Effector memory CD8-positive, alpha-beta T cell (primary cell): Measurements from ENCODE around the gene OR13G1.
"Not testable (repeated sequence)": the region's sequence is repeated elsewhere in the genome, so short reads cannot be mapped to it uniquely, and the experiment has no call there.

Source experiments
- ATAC-seq: fragments of 150-1000 bp; cut with Tn5 transposase; replicated peaks from 2 replicates; pipeline ENCODE4 v1.10.0; 2021; ENCODE audit warnings: mild to moderate bottlenecking, moderate library complexity
- DNase-seq, 3 experiments: peaks; one replicate each; pipeline ENCODE4 v3.0.0; 2021
- H3K27ac Mint-ChIP-seq, 2 donors: one replicate each; pipeline ENCODE4 v1.8.0; 2022; ENCODE audit warnings: mild to moderate bottlenecking in 2 of 2, mixed read lengths in 2 of 2, moderate library complexity in 2 of 2
- H3K27me3 Mint-ChIP-seq, 2 donors: one replicate each; pipeline ENCODE4 v1.8.0; 2022; ENCODE audit warnings: mixed read lengths in 2 of 2
- H3K36me3 Mint-ChIP-seq: one replicate; pipeline ENCODE4 v1.8.0; 2022; ENCODE audit warnings: mild to moderate bottlenecking, moderate library complexity, mixed read lengths; ENCODE audit not compliant: insufficient read depth
- H3K4me1 Mint-ChIP-seq, 2 donors: one replicate each; pipeline ENCODE4 v1.8.0; 2022; ENCODE audit warnings: low read depth in 2 of 2, mixed read lengths in 2 of 2
- H3K4me3 Mint-ChIP-seq, 2 donors: one replicate each; pipeline ENCODE4 v1.8.0; 2022; ENCODE audit warnings: mild to moderate bottlenecking in 2 of 2, mixed read lengths in 2 of 2, moderate library complexity in 2 of 2
- H3K9me3 Mint-ChIP-seq, 2 donors: one replicate each; pipeline ENCODE4 v1.8.0; 2022; ENCODE audit warnings: mixed read lengths in 2 of 2
- total RNA-seq, 9 experiments: gene quantifications; one replicate each; lab custom pipeline; 2026; lab: John Stamatoyannopoulos, UW

OR13G1 gene
- 0 reads per million in 9 experiments for total RNA-seq

- Mint-ChIP-seq H3K4me1 (no peaks in the 10 kb centered on the region), H3K27ac (no peak within 1 kb of the TSS), H3K9me3 (peaks cover 0 to 4% of the 10 kb centered on the region in 2 donors), H3K4me3 (no peak within 1 kb of the TSS), H3K36me3 (no peaks in the 10 kb centered on the region), H3K27me3 (no peaks in the 10 kb centered on the region)
- ATAC-seq = no peak
- no peak for DNase-seq
These were observed at the start of gene OR13G1 for GRCh38 chr1:247679639-247680038. Gene OR13G1, minus strand, starts transcription at chr1:247679739. Its CDS starts 6,698 bp downstream, at chr1:247673041.

GRCh38 chr1:247721222-247721621 is 41.7 kb upstream of the OR13G1 start:
- no peak overlapping the region for H3K4me3 Mint-ChIP-seq
- H3K9me3 Mint-ChIP-seq = peaks cover 0 to 7% of the 10 kb centered on the region in 2 donors
- no peak overlapping the region for H3K27ac Mint-ChIP-seq

GRCh38 chr1:247716546-247716945 is 37.0 kb upstream of the OR13G1 start, which contains the start of gene OR6F1:
Gene OR6F1, minus strand, starts transcription at chr1:247716646. Its CDS starts 3,891 bp downstream, at chr1:247712755.
- peaks cover 4 to 6% of the 10 kb centered on the region in 2 donors for H3K9me3 Mint-ChIP-seq
- H3K4me3 Mint-ChIP-seq = no peak within 1 kb of the TSS
- H3K27me3 Mint-ChIP-seq = no peaks in the 10 kb centered on the region
- ATAC-seq (no peak), DNase-seq (no peak)
- H3K4me1 Mint-ChIP-seq = no peaks in the 10 kb centered on the region
- H3K36me3 Mint-ChIP-seq = peaks cover 4% of the 10 kb centered on the region
- no peak within 1 kb of the TSS for H3K27ac Mint-ChIP-seq

More at GRCh38 chr1:247721222-247721621, 41.7 kb upstream of the OR13G1 start:
- Mint-ChIP-seq H3K4me1 (no peaks in the 10 kb centered on the region), H3K27me3 (no peaks in the 10 kb centered on the region), H3K36me3 (peaks cover 4% of the 10 kb centered on the region)
- DNase-seq (no peak), ATAC-seq (no peak)

- H3K27me3 Mint-ChIP-seq = no peaks in the 10 kb centered on the region
- ATAC-seq = no peak
- no peak overlapping the region for H3K4me3 Mint-ChIP-seq
- no peaks in the 10 kb centered on the region for H3K4me1 Mint-ChIP-seq
- peaks cover 4 to 6% of the 10 kb centered on the region in 2 donors for H3K9me3 Mint-ChIP-seq
- no peak for DNase-seq
- H3K27ac Mint-ChIP-seq = no peak overlapping the region
- H3K36me3 Mint-ChIP-seq = no peaks in the 10 kb centered on the region
These were observed 34.2 kb upstream of the OR13G1 start for GRCh38 chr1:247713753-247714152.

GRCh38 chr1:247710681-247711080 is 31.1 kb upstream of the OR13G1 start:
- H3K27me3 Mint-ChIP-seq, ATAC-seq, H3K27ac Mint-ChIP-seq, H3K9me3 Mint-ChIP-seq, DNase-seq, H3K4me1 Mint-ChIP-seq, H3K36me3 Mint-ChIP-seq, H3K4me3 Mint-ChIP-seq: not testable (repeated sequence)

GRCh38 chr1:247701338-247701737 is 21.8 kb upstream of the OR13G1 start:
- ATAC-seq (no peak), DNase-seq (no peak)
- H3K27me3 Mint-ChIP-seq = no peaks in the 10 kb centered on the region
- no peaks in the 10 kb centered on the region for H3K4me1 Mint-ChIP-seq
- no peaks in the 10 kb centered on the region for H3K36me3 Mint-ChIP-seq
- peaks cover 2 to 7% of the 10 kb centered on the region in 2 donors for H3K9me3 Mint-ChIP-seq
- H3K4me3 Mint-ChIP-seq = no peak overlapping the region
- H3K27ac Mint-ChIP-seq = no peak overlapping the region

- H3K36me3 Mint-ChIP-seq = no peaks in the 10 kb centered on the region
- no peak for ATAC-seq
- H3K4me3 Mint-ChIP-seq = no peak overlapping the region
- peaks cover 0 to 4% of the 10 kb centered on the region in 2 donors for H3K9me3 Mint-ChIP-seq
- no peak for DNase-seq
- H3K27me3 Mint-ChIP-seq = no peaks in the 10 kb centered on the region
- no peaks in the 10 kb centered on the region for H3K4me1 Mint-ChIP-seq
- H3K27ac Mint-ChIP-seq = no peak overlapping the region
These were observed 1.9 kb upstream of the OR13G1 start for GRCh38 chr1:247681288-247681897.

- H3K4me3 Mint-ChIP-seq = no peak overlapping the region
- no peak overlapping the region for H3K27ac Mint-ChIP-seq
- H3K36me3 Mint-ChIP-seq = no peaks in the 10 kb centered on the region
- H3K4me1 Mint-ChIP-seq = no peaks in the 10 kb centered on the region
- peaks cover 0 to 4% of the 10 kb centered on the region in 2 donors for H3K9me3 Mint-ChIP-seq
- DNase-seq (no peak), ATAC-seq (no peak)
- H3K27me3 Mint-ChIP-seq = no peaks in the 10 kb centered on the region
These were observed 632 bp upstream of the OR13G1 start for GRCh38 chr1:247680171-247680570.

GRCh38 chr1:247669225-247669624 is 10.3 kb downstream of the OR13G1 start:
- DNase-seq (no peak), ATAC-seq (no peak)
- H3K9me3 Mint-ChIP-seq = peaks cover 0 to 13% of the 10 kb centered on the region in 2 donors
- no peaks in the 10 kb centered on the region for H3K36me3 Mint-ChIP-seq
- H3K4me1 Mint-ChIP-seq = no peaks in the 10 kb centered on the region
- H3K4me3 Mint-ChIP-seq = no peak overlapping the region
- no peaks in the 10 kb centered on the region for H3K27me3 Mint-ChIP-seq
- H3K27ac Mint-ChIP-seq = no peak overlapping the region

GRCh38 chr1:247656221-247656875 is 23.2 kb downstream of the OR13G1 start:
- Mint-ChIP-seq H3K36me3 (no peaks in the 10 kb centered on the region), H3K27me3 (no peaks in the 10 kb centered on the region)

GRCh38 chr1:247653040-247653439 is 26.5 kb downstream of the OR13G1 start:
- no peaks in the 10 kb centered on the region for H3K27me3 Mint-ChIP-seq
- H3K4me3 Mint-ChIP-seq = no peak overlapping the region
- peaks cover 2 to 6% of the 10 kb centered on the region in 2 donors for H3K9me3 Mint-ChIP-seq
- no peaks in the 10 kb centered on the region for H3K4me1 Mint-ChIP-seq
- no peaks in the 10 kb centered on the region for H3K36me3 Mint-ChIP-seq
- no peak overlapping the region for H3K27ac Mint-ChIP-seq
- DNase-seq (no peak), ATAC-seq (no peak)

More at GRCh38 chr1:247656221-247656875, 23.2 kb downstream of the OR13G1 start:
- peaks cover 0 to 6% of the 10 kb centered on the region in 2 donors for H3K9me3 Mint-ChIP-seq
- H3K4me1 Mint-ChIP-seq = no peaks in the 10 kb centered on the region
- DNase-seq (no peak), ATAC-seq (no peak)
- H3K27ac Mint-ChIP-seq = no peak overlapping the region
- no peak overlapping the region for H3K4me3 Mint-ChIP-seq

GRCh38 chr1:247647864-247648263 is 31.7 kb downstream of the OR13G1 start:
- H3K4me3 Mint-ChIP-seq = no peak overlapping the region
- ATAC-seq = no peak
- H3K36me3 Mint-ChIP-seq = no peaks in the 10 kb centered on the region
- no peaks in the 10 kb centered on the region for H3K27me3 Mint-ChIP-seq
- no peak for DNase-seq
- H3K27ac Mint-ChIP-seq = no peak overlapping the region
- H3K4me1 Mint-ChIP-seq = no peaks in the 10 kb centered on the region
- H3K9me3 Mint-ChIP-seq = peaks cover 2 to 4% of the 10 kb centered on the region in 2 donors

GRCh38 chr1:247646867-247647266 is 32.7 kb downstream of the OR13G1 start:
- Mint-ChIP-seq H3K27me3 (no peaks in the 10 kb centered on the region), H3K36me3 (no peaks in the 10 kb centered on the region), H3K9me3 (peaks cover 0 to 2% of the 10 kb centered on the region in 2 donors), H3K4me1 (no peaks in the 10 kb centered on the region), H3K4me3 (no peak overlapping the region), H3K27ac (no peak overlapping the region)
- DNase-seq = no peak
- ATAC-seq = no peak

- DNase-seq (no peak), ATAC-seq (no peak)
- H3K36me3 Mint-ChIP-seq = no peaks in the 10 kb centered on the region
These were observed 36.8 kb downstream of the OR13G1 start for GRCh38 chr1:247642742-247643141.

More at GRCh38 chr1:247642742-247643141, 36.8 kb downstream of the OR13G1 start:
- Mint-ChIP-seq H3K27ac (no peak overlapping the region), H3K27me3 (peaks cover 21 to 23% of the 10 kb centered on the region in 2 donors), H3K4me3 (no peak overlapping the region), H3K9me3 (peaks cover 6 to 10% of the 10 kb centered on the region in 2 donors), H3K4me1 (no peaks in the 10 kb centered on the region)
